ENCODE data around the gene ZBTB5.
"Not testable (repeated sequence)": the region's sequence is repeated elsewhere in the genome, so short reads cannot be mapped to it uniquely, and the experiment has no call there.

The ZBTB5 gene

DNA sequence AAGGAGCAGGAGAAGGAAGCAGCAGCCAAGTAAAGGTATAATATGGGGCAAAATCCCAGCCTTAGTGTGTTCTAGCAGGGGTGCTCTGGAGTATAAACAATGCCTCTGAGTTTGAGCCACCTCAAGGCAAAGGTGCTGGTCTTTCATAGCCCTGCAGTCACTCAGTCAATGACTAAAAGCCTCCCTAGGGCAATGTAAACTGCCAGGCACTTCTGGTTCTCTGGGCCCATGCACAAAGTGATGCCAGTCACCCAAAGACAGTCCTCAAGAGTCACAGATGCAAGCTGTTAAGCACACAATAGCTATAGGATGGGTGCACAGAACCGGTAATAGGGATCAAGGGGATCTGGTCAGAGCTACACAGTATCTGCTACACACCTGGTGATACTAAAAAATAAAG lies 12.6 kb downstream of the ZBTB5 start:
- DNase-seq (ENCODE audit: low spot score) = no peak

GRCh38 chr9:37451628-37452027 lies 13.6 kb downstream of the ZBTB5 start:
- DNase-seq (ENCODE audit: low spot score) = no peak

DNA sequence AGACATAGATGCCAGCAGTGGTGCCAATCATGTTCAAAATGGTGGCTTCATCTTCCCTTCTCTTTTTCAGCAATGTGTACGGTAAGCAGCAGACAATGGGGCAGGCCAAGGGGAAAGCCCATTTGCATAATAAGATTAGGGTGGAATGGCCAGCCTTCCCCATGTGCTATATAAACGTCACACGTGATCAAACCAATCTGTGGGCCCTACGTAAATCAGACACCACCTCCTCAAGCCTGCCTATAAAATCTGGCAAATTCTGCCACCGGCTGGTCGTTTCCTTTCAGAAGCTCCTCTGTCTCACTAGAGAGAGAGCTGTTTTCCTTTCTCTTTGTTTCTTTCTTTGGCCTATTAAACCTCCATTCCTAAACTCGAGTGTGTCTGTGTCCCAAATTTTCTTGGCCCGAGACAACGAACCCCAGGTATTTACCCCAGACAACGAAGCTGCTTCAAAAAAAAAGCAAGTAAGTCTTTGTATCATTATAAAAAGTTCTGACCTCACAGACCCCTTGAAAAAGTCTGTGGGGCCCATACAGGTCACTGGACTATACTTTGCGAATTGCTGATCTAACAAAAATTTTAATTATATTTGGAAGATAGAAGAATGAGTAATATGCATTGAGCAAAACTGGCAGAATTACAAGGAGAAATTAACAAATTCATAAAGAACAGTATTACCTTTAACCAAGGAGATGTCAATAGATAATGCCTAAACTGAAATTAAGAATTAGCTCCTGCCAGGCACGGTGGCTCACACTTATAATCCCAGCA lies 15.2 kb downstream of the ZBTB5 start:
- peak; percentile 65 for DNase-seq (ENCODE audit: low spot score)

GRCh38 chr9:37447111-37447510 lies 18.1 kb downstream of the ZBTB5 start:
- DNase-seq (ENCODE audit: low spot score) = no peak

DNA sequence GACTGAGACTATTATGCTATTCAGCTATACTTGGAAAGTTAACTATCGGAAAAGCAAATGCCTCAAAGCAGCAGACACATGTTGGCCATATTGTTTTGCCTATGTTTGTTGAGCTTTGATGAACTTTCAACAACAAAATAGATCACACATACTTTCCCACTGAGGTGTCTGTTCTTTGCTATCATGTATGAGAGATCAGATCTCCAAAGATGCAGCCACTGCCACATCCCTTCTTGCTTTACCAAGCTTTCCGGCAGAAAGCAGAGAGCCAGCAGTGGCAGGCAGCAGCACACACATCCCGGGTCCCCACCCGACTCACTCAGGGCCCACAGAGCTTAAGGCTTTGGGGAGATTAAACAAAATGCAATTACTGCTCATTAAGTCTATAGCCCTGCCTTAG lies 18.8 kb downstream of the ZBTB5 start:
- peak; percentile 80 for DNase-seq (ENCODE audit: low spot score)

DNA sequence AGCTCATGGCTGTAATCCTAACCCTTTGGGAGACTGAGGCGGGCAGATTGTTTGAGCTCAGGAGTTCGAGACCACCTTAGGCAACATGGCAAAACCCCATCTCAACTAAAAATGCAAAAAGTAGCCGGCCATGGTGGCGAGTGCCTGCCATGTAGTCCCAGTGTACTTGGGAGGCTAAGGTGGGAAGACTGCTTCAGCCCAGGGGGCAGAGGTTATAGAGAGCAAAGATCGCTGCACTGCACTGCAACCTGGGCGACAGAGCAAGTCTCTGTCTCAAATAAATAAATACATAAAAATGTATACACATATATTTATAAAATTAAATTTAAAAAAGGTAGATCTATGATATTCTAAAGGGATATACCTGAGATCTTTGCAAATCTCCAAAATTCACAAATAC lies 19.4 kb downstream of the ZBTB5 start:
- DNase-seq (ENCODE audit: low spot score) = no peak

DNA sequence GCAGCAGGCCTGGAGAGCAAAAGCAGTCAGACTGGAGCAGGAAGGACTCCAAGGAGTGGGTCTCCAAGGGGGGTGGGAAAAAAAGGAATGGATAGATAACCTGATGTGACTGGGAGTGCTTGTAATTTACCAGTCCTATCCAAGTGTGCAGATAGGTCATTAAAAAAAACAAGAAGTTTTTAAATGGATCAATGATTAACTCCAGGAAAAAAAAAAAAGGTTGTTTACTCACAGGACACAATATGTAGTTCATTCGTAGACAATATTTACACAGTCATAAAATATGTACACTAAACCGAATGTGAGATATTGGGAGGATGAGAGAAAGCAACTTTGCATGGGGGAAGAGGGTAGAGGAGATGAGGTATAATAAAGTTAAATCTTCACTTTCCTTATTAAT lies 20.4 kb downstream of the ZBTB5 start:
- DNase-seq (ENCODE audit: low spot score) = no peak

DNA sequence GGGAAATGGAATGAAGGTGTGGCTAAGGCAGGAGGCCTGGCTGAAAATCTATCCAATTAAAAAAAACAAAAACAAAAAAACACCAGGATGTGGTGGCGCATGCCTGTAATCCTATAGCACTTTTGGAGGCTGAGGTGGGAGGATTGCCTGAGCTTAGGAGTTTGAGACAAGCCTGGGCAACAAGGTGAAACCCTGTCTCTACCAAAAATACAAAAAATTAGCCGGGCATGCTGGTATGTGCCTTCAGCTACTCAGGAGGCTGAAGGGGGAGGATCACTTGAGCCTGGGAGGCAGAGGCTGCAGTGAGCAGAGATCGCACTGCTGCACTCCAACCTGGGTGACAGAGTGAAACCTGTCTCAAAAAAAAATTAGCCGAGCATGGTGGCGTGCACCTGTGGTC lies 21.7 kb downstream of the ZBTB5 start:
- DNase-seq (ENCODE audit: low spot score) = no peak

DNA sequence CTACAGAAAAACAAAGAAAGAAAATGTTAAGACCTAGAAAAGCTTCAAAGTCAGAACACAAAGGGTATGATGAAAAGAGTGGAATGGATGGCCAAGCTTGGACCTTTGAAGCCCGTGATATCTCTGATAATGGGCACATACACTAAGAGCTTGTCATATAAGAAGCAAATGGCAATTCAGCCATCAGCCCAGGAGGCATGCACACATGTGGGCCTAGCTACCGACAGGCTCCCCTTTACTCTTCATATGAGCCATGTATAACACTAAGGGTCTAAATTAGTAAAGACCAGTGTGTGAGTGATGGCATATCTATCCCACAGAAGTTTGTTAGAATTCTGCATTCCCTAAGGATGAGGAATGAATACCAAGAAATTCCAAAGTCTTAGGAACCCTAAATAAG lies 22.7 kb downstream of the ZBTB5 start:
- DNase-seq (ENCODE audit: low spot score) = no peak

- DNase-seq (ENCODE audit: low spot score) = no peak
These were observed 23.4 kb downstream of the ZBTB5 start for GRCh38 chr9:37441776-37442370.

DNA sequence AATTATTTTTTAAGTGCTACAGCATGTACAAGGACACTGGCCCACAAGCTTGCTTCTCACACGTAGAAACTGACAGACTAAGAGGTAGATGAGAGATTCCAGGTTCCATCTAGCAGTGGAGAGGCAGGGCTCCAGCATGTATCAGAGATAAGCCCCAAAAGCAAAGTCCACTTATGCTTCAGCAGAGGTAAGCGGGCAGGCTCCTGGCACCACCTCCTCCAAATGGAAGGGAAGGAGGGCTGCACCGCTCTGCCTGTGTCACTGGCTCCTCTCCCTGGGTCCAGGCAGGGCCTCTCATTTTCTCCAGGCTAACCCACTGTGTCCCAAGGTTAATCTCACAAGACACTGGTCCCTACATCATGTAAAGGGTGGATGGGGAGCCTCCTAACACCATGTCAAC lies 26.9 kb downstream of the ZBTB5 start:
- no peak for DNase-seq (ENCODE audit: low spot score)

DNA sequence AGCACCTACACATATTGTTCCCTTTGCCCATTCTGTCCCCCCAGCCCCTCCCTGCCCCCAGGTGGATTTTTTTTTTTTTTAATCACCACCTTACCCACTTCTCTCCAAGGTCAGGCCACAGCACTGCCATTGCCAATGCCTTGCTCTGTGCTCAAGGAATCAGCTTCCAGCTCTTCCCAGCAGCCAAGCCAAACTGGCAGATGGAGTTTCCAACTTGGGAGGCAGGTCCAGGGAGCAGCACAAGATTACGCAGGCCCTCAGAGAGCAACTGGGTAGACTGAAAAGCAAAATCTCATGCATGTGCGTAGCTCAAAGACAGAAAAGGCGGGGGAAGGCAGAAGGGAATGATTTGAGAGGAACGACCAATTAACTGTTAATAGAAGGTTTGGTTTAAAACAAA lies 27.6 kb downstream of the ZBTB5 start:
- peak; percentile 65 for DNase-seq (ENCODE audit: low spot score)

GRCh38 chr9:37437010-37437409 lies 28.2 kb downstream of the ZBTB5 start:
- no peak for DNase-seq (ENCODE audit: low spot score)

GRCh38 chr9:37436540-37436939 lies 28.7 kb downstream of the ZBTB5 start:
- DNase-seq (ENCODE audit: low spot score) = no peak

DNA sequence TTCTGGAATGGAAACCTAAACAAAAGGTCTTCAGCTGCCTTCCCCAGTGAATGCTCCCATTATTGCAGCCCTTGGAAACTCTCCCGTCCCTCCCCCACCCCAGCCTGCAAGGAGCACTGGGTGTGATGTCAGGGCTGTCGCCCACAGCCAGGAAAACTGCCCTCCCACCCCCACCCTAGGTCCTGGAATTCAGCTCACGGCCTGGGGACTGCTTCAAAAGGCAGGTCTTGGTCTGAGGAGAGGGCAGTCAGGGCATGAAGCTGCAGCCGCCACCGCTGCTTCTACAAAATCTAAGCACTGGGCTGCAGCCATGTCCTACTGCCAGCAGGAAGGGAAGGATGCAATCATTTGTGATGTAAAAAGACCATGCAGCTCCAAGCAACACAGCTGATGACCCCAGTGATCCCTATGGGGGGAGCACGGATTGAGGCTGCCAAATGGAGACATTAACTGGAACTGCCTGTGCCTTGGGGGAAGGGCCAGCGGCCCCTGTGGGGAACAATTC lies 31.3 kb downstream of the ZBTB5 start:
- DNase-seq (ENCODE audit: low spot score) = no peak

DNA sequence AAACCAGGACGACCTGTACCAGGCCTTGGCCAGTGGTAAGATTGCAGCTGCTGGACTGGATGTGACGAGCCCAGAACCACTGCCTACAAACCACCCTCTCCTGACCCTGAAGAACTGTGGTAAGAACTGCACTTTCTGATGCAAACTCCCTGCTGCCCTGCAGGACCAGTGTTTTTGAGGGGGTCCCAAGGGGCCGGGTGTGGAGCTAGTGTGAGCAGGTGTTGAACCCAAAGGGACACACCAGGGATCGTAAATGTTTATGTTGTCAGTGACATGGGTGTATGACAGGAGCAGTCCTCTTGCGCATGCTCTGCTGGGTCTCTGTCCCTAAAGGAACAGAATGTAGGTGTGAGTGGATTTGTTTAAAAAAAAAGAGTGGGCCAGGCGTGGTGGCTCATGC lies 33.2 kb downstream of the ZBTB5 start:
- DNase-seq (ENCODE audit: low spot score) = no peak

DNA sequence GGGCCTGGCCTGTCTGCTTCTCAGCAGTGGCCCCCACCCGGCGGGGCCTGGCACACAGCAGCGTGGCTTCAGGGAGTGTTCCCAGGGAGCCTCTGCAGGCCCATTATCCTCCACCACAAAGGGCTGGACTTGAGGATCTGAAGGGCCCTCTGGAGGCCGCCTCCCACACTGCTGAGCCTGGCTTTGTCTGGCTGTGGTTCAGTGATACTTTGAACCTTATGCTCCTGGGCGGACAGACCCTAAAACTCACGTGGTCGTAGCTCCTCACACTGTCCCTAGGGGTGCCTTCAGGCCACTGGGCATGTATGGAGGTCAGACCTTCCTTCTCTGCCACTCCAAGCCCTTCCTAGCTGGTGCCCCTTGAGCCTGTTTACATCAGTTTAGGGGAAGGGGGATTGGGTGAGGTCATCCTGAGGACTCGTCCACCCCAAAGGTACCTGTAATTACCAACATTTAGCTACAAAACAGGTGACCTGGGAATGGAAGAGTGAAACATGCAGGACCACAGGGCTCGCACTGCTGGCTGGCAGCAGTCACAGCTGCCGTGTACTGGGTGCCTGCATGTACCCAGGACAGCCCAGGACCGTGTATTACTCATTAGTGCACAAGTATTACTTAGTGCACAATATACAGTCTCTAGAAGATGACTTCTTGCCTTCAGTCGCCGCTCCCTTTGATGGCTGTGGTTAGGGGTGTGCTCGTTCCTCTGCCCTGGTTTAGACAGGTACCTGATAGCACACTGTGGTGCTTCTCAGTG lies 34.2 kb downstream of the ZBTB5 start:
- peak; percentile 50 for DNase-seq (ENCODE audit: low spot score)

- no peak for DNase-seq (ENCODE audit: low spot score)
These were observed 35.6 kb downstream of the ZBTB5 start for GRCh38 chr9:37429441-37430285.

DNA sequence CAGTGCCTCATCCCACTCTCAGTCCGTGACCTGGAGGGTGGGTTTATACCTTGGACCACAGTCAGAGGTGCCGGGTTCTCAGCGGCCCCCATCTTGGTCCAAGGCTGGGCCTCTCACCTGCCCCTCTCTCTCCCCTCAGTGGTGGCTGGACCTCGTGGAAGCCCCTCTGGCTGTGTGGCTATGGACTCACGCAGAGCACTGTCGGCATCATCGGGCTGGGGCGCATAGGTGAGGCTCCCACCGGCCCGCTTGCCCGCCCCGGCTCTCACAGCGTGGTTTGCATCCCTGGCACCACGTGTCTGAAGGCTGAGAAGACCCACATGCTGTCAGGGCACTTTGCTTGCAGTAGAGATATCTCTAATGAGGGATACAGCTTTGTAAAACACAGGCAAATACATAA lies 36.9 kb downstream of the ZBTB5 start:
- DNase-seq (ENCODE audit: low spot score) = no peak

DNA sequence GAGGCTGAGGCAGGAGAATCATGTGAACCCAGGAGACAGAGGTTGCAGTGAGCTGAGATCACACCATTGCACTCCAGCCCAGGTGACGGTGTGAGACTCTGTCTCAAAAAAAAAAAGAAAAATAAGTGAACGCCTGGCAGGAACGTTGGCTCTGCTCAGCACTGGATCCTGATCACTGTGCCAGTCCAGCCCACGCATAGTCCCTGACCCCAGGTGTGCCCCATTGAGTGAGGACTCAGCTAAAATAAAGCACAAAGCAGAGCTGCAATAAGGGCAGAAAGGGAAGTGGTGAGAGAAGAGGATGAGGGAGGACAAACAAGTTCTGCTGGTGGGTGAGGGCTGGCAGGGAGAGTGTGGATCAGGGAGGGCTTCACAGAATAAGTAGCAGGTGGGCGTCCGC lies 38.4 kb downstream of the ZBTB5 start:
- no peak for DNase-seq (ENCODE audit: low spot score)

GRCh38 chr9:37426431-37426830 lies 38.8 kb downstream of the ZBTB5 start:
- not testable (repeated sequence) for DNase-seq (ENCODE audit: low spot score)

GRCh38 chr9:37425298-37425752 lies 39.9 kb downstream of the ZBTB5 start:
- no peak for DNase-seq (ENCODE audit: low spot score)

Data from D341Med (cell line).